Thyroid gland (tissue), 4 donors: ENCODE results near the gene FXYD6.

Experiments
- POLR2A ChIP-seq, 2 donors: fragments of 450-650 bp; IDR thresholded peaks; one replicate each; pipeline ENCODE4 v1.6.1; 2017; ENCODE audit warnings: antibody characterized with exemption in 2 of 2, mild to moderate bottlenecking in 2 of 2, moderate library complexity in 1 of 2
- TF ChIP-seq, protein P1 (sequence below), 6 experiments: fragments of 200-600 bp in 3 of 6; fragments of 450-650 bp in 3 of 6; sonication (generic) in 3 of 6; IDR thresholded peaks; one replicate each; pipeline ENCODE4 v1.5.1; 2016 to 2019; ENCODE audit warnings: antibody characterized with exemption in 6 of 6, mild to moderate bottlenecking in 2 of 6, inconsistent platforms in 1 of 6, moderate library complexity in 1 of 6

DNA sequence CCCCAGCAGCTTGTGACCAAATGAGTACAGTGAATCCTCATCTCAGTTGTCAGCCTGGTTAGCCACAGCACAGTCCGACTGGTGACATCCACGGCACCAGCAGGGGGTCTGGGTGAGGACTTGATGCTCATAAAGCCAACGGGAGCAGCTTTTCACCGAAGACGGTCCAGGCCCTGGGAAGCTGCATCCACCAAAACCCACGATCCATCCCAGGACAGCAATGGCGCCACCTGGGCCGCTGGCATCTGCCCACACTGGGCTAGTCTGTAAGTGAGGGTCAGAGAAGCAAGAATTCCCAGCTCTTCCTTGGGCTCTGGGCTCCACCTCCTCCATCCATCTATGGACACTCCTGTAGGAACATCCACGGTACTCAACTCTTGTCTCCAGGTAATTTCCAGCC is 25.1 kb upstream of the FXYD6 start:
- TF ChIP-seq, protein P1, sequence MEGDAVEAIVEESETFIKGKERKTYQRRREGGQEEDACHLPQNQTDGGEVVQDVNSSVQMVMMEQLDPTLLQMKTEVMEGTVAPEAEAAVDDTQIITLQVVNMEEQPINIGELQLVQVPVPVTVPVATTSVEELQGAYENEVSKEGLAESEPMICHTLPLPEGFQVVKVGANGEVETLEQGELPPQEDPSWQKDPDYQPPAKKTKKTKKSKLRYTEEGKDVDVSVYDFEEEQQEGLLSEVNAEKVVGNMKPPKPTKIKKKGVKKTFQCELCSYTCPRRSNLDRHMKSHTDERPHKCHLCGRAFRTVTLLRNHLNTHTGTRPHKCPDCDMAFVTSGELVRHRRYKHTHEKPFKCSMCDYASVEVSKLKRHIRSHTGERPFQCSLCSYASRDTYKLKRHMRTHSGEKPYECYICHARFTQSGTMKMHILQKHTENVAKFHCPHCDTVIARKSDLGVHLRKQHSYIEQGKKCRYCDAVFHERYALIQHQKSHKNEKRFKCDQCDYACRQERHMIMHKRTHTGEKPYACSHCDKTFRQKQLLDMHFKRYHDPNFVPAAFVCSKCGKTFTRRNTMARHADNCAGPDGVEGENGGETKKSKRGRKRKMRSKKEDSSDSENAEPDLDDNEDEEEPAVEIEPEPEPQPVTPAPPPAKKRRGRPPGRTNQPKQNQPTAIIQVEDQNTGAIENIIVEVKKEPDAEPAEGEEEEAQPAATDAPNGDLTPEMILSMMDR (IDR thresholded peaks at IDR 0.05): no peak
- no peak for TF ChIP-seq POLR2A (IDR thresholded peaks at IDR 0.05)
